ENCODE data around the gene GAS6.

GAS6 gene

GRCh38 chr13:113788413-113789135, 75.3 kb downstream of the GAS6 start:
- DNase-seq (ENCODE audit: low read depth), result no peak
- TF ChIP-seq, protein P1, sequence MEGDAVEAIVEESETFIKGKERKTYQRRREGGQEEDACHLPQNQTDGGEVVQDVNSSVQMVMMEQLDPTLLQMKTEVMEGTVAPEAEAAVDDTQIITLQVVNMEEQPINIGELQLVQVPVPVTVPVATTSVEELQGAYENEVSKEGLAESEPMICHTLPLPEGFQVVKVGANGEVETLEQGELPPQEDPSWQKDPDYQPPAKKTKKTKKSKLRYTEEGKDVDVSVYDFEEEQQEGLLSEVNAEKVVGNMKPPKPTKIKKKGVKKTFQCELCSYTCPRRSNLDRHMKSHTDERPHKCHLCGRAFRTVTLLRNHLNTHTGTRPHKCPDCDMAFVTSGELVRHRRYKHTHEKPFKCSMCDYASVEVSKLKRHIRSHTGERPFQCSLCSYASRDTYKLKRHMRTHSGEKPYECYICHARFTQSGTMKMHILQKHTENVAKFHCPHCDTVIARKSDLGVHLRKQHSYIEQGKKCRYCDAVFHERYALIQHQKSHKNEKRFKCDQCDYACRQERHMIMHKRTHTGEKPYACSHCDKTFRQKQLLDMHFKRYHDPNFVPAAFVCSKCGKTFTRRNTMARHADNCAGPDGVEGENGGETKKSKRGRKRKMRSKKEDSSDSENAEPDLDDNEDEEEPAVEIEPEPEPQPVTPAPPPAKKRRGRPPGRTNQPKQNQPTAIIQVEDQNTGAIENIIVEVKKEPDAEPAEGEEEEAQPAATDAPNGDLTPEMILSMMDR (conservative IDR thresholded peaks at IDR 0.05; ENCODE audit: low read length), result no peak
- no peak overlapping the region for H3K4me3 ChIP-seq (ENCODE audit: low read length)

- TF ChIP-seq, protein P1 (conservative IDR thresholded peaks at IDR 0.05; ENCODE audit: low read length), result no peak
- no peak for DNase-seq (ENCODE audit: low read depth)
These were observed 76.2 kb downstream of the GAS6 start for GRCh38 chr13:113787694-113788093.

DNA sequence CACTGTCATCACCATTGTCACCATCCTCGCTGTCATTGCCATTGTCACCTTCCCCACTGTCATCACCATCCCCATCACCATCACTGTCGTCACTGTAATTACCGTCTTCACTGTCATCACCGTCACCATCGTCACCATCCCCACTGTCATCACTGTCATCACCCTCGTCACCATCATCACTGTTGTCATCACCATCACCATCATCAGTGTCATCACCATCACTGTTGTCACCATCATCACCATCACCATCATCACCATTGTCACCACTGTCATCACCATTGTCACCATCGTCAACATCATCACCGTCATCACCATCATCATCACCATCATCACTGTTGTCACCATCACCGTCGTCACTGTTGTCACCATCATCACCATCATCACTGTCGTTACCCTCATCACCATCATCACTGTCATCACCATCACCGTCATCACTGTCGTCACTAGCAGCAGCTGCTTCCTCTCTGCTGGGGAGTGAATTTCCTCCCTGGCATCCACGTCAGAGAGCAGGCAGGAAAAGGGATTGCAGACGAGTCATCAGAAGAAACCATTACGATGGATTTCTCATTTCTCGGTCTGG, 77.5 kb downstream of the GAS6 start:
- TF ChIP-seq, protein P1 (conservative IDR thresholded peaks at IDR 0.05; ENCODE audit: low read length), result no peak
- DNase-seq (ENCODE audit: low read depth), result peak; percentile 40
- no peak overlapping the region for H3K4me3 ChIP-seq (ENCODE audit: low read length)

More at GRCh38 chr13:113787694-113788093, 76.2 kb downstream of the GAS6 start:
- H3K4me3 ChIP-seq (ENCODE audit: low read length), result no peak overlapping the region

- no peak overlapping the region for H3K4me3 ChIP-seq (ENCODE audit: low read length)
- TF ChIP-seq, protein P1 (conservative IDR thresholded peaks at IDR 0.05; ENCODE audit: low read length), result no peak
- DNase-seq (ENCODE audit: low read depth), result peak; percentile 71
These were observed 78.5 kb downstream of the GAS6 start for GRCh38 chr13:113785051-113786010.

DNA sequence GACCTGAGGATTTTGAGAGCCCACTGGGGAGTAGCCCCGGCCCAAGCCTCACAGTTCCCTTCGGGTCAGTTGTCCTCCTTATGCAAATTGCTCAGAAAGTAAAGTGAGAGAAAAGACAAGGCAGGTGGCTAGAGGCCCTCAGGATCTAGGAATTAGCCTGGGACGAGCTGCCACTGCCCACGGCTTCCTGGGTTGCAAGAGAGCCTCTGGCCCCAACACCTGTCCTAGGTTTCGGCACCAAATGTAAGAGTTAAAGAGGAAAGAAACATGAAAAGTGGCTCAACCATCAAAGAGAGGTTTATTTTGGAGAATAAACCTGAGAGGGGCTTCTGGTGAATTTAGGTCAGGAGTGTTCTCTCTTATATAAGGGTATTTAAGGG, 79.2 kb downstream of the GAS6 start:
- H3K4me3 ChIP-seq (ENCODE audit: low read length), result no peak overlapping the region
- no peak for DNase-seq (ENCODE audit: low read depth)
- TF ChIP-seq, protein P1 (conservative IDR thresholded peaks at IDR 0.05; ENCODE audit: low read length), result no peak

DNA sequence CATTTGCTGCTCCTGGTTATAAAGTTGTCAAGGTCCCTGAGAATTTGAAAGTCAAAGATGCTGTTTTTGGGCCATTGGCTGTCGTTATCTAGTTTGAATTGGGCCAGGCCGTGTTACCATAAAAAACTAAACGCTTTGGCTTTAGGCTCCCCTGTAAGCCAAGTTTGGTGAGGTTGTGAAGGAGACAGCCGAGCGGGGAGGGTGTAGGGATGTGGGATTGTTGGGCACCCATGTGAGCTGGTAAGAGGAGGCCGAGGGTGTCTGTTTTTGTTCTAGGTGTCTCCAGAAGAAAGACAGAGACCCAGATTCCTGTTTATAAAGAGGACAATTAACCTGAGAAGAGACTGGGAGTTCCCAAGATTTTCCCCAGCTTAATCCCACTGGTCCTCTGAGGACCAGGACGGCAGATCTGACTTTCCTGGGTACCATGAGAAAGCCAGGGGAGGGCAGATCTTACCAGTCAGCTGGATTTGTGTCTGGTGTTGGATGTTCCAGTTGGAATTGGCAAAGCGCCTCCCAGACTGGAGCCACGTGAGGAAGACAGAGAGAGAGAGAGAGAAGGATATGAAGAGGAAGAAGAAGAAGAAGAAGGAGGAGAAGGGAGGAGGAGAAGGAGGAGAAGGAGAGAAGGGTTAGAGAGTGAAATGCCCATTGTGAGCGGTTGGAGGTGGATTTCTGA, 79.8 kb downstream of the GAS6 start:
- TF ChIP-seq, protein P1 (conservative IDR thresholded peaks at IDR 0.05; ENCODE audit: low read length), result no peak
- no peak overlapping the region for H3K4me3 ChIP-seq (ENCODE audit: low read length)
- DNase-seq (ENCODE audit: low read depth), result no peak

Measured in AG10803 (cell line).